Sigmoid colon (tissue), 7 donors: ENCODE measurements around the gene OR51B6. TPM values are rescaled to one million over a fixed set of nuclear protein-coding genes. Genes with fewer than 3 reads are reported as not detected.
"Not testable (repeated sequence)": the region's sequence is repeated elsewhere in the genome, so short reads cannot be mapped to it uniquely, and the experiment has no call there.

ENCODE experiments used
- DNase-seq: peaks from one replicate; pipeline ENCODE4 v3.0.0-alpha.2; 2019
- H3K27ac ChIP-seq, 4 donors: fragments of 200-600 bp; sonication (generic); one replicate each; pipeline ENCODE4 v1.5.1; 2016 to 2019; ENCODE audit warnings: mild to moderate bottlenecking in 1 of 4
- H3K27me3 ChIP-seq, 3 donors: fragments of 200-600 bp; sonication (generic); one replicate each; pipeline ENCODE4 v1.5.1; 2019; ENCODE audit warnings: mild to moderate bottlenecking in 1 of 3
- H3K36me3 ChIP-seq, 4 donors: fragments of 200-600 bp; sonication (generic); one replicate each; pipeline ENCODE4 v1.5.1; 2016 to 2019
- H3K4me1 ChIP-seq, 4 donors: fragments of 200-600 bp; sonication (generic); one replicate each; pipeline ENCODE4 v1.5.1; 2017 to 2019
- H3K4me3 ChIP-seq, 4 donors: fragments of 200-600 bp; sonication (generic); one replicate each; pipeline ENCODE4 v1.5.1; 2017 to 2019; ENCODE audit warnings: mild to moderate bottlenecking in 2 of 4, moderate library complexity in 1 of 4
- H3K9me3 ChIP-seq, 4 donors: fragments of 200-600 bp in 3 of 4; sonication (generic) in 3 of 4; one replicate each; pipeline versions ENCODE4 v1.5.1 to v1.6.1; 2013 to 2019
- EP300 ChIP-seq, 4 donors: sonication (generic); formaldehyde crosslinking; IDR thresholded peaks; one replicate each; pipeline ENCODE4 v1.6.1; 2017; ENCODE audit warnings: antibody characterized with exemption in 4 of 4
- POLR2A ChIP-seq, 2 donors: fragments of 450-650 bp; IDR thresholded peaks; one replicate each; pipeline ENCODE4 v1.6.1; 2016; ENCODE audit warnings: antibody characterized with exemption in 2 of 2, mild to moderate bottlenecking in 2 of 2, moderate library complexity in 2 of 2
- POLR2AphosphoS5 ChIP-seq, 4 donors: sonication (generic); formaldehyde crosslinking; IDR thresholded peaks; one replicate each; pipeline ENCODE4 v1.6.1; 2017; ENCODE audit warnings: antibody characterized with exemption in 4 of 4
- WGBS, 2 donors: extraction: QIAGEN DNeasy Blood & Tissue Kit; methylation state at CpG; one replicate each; pipeline ENCODE4 v1.1.7; 2013; 5-methylcytosine and 5-hydroxymethylcytosine counted together
- intact Hi-C: fragments of 100-400 bp; cut with DNase I; formaldehyde crosslinking; loops from one replicate; pipeline ENCODE4 v1.15.1; 2023
- polyA plus RNA-seq, 3 donors: library from polyadenylated mRNA; stranded (reverse); fragments of 200-250 nt; gene quantifications; one replicate each; pipeline ENCODE4 v1.2.3, GENCODE V29; 2013
- total RNA-seq, 4 donors: library from RNA; depleted of rRNA; stranded (reverse); fragments of >200 nt; gene quantifications; one replicate each; pipeline ENCODE4 v1.1.0, GENCODE V29; 2016
- TF ChIP-seq, protein P1 (sequence below), 4 experiments: fragments of 450-650 bp in 3 of 4; fragments of 200-600 bp in 1 of 4; IDR thresholded peaks; one replicate each; pipeline ENCODE4 v1.5.1; 2016 to 2019; ENCODE audit warnings: antibody characterized with exemption in 4 of 4, mild to moderate bottlenecking in 3 of 4, moderate library complexity in 2 of 4
- donor health status: healthy with polysubstance abuse.
- donor health status: Bipolar disorder and iron deficiency.
- donor health status: healthy.

Gene OR51B6
- total and polyA plus RNA-seq, 7 donors: not detected

DNA sequence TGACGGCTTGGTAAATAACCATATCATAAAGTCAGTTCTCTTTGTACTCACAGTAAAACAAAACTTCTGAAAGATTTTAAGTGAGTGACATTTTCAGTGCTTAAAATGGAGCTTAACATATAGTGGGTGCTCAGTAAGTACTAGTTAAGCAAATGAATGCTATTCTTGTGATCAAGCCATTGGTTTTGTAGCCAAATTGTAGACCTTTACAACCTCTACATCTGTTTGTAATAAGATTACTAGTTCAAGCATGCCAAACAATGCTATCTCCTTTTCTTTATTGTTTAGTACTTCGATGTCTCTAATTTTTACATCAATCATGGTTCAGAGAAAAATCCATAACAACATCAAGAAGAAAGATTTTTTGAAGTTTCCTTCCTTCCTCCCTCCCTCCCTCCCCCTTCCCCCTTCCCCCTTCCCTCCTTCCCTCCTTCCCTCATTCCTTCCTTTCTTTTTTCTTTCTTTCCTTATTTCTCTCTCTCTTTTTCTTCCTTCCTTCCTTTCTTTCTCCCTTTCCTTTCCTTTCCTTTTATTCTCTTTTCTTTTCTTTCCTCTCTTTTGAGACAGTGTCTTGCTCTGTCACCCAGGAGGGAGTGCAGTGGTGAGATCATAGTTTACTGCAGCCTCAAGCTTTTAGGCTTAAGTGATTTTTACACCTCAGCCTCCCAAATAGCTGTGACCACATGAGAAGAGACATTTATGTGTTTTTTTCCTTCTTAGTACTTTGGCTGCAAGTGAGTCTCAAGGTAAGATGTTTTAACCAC is 43.9 kb upstream of the OR51B6 start:
- intact Hi-C loops: no loop called here
- Histone ChIP-seq H3K27ac (no peak overlapping the region), H3K36me3 (no peaks in the 10 kb centered on the region), H3K9me3 (no peaks in the 10 kb centered on the region), H3K4me3 (no peak overlapping the region), H3K4me1 (no peaks in the 10 kb centered on the region), H3K27me3 (no peaks in the 10 kb centered on the region)
- no peak for DNase-seq
- WGBS, 2 donors: 19 to 75% methylated on average over 2 of the region's 2 CpGs
- TF ChIP-seq POLR2AphosphoS5 (IDR thresholded peaks at IDR 0.05) (no peak), EP300 (IDR thresholded peaks at IDR 0.05) (no peak), POLR2A (IDR thresholded peaks at IDR 0.05) (no peak)
- TF ChIP-seq, protein P1, sequence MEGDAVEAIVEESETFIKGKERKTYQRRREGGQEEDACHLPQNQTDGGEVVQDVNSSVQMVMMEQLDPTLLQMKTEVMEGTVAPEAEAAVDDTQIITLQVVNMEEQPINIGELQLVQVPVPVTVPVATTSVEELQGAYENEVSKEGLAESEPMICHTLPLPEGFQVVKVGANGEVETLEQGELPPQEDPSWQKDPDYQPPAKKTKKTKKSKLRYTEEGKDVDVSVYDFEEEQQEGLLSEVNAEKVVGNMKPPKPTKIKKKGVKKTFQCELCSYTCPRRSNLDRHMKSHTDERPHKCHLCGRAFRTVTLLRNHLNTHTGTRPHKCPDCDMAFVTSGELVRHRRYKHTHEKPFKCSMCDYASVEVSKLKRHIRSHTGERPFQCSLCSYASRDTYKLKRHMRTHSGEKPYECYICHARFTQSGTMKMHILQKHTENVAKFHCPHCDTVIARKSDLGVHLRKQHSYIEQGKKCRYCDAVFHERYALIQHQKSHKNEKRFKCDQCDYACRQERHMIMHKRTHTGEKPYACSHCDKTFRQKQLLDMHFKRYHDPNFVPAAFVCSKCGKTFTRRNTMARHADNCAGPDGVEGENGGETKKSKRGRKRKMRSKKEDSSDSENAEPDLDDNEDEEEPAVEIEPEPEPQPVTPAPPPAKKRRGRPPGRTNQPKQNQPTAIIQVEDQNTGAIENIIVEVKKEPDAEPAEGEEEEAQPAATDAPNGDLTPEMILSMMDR (IDR thresholded peaks at IDR 0.05): no peak

DNA sequence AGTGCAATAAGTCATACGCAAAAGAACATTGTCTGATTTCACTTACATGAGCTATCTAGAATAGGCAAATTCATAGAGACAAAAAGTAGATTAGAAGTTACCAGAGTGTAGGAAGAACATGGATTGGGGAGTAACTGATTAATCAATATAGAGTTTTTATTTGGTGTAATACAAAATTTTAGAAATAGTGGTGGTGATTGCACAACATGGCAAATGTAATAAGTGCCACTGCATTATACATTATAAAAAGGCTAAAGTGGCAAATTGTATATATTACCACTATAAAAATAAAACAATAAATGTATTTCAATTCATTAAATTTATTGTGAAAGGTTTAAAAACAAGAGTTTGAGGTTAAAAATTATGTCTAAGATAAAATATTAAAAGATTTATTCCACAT is 40.9 kb upstream of the OR51B6 start:
- no peaks in the 10 kb centered on the region for H3K9me3 ChIP-seq
- H3K4me1 ChIP-seq: no peaks in the 10 kb centered on the region
- no peaks in the 10 kb centered on the region for H3K27me3 ChIP-seq
- H3K4me3 ChIP-seq: no peak overlapping the region
- TF ChIP-seq EP300 (IDR thresholded peaks at IDR 0.05) (no peak), POLR2AphosphoS5 (IDR thresholded peaks at IDR 0.05) (no peak), POLR2A (IDR thresholded peaks at IDR 0.05) (no peak)
- TF ChIP-seq, protein P1 (IDR thresholded peaks at IDR 0.05): no peak
- 95 to 96% methylated on average over 1 of the region's 1 CpG for WGBS, 2 donors
- intact Hi-C loops: no loop called here
- H3K36me3 ChIP-seq: no peaks in the 10 kb centered on the region
- no peak for DNase-seq
- H3K27ac ChIP-seq: no peak overlapping the region

DNA sequence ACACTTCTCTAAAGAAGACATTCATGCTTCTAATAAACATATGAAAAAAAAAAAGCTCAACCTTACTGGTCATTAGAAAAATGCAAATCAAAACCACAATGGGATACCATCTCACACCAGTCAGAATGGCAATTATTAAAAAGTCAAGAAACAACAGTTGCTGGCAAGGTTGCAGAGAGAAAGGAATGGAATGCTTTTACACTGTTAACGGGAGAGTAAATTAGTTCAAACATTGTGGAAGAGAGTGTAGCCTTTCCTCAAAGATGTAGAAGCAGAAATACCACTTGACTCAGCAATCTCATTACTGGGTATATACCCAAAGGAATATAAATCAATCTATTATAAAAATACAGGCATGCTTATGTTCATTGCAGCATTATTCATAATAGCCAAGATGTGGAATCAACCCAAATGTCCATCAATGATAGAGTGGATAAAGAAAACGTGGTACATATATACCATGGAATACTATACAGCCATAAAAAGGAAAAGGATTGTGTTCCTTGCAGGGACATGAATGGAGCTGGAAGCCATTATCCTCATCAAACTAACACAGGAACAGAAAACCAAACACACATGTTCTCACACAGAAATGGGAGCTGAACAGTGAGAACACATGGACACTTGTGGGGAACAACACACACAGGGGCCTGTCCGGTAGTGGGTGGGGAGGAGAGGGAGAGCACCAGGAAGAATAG is 37.8 kb upstream of the OR51B6 start:
- H3K27me3 ChIP-seq, DNase-seq, H3K36me3 ChIP-seq, H3K27ac ChIP-seq, H3K9me3 ChIP-seq, intact Hi-C loops, H3K4me1 ChIP-seq, H3K4me3 ChIP-seq: not testable (repeated sequence)
- 79 to 87% methylated on average over 3 of the region's 3 CpGs for WGBS, 2 donors

GRCh38 chr11:5317292-5317691 is 34.0 kb upstream of the OR51B6 start:
- Histone ChIP-seq H3K4me3 (no peak overlapping the region), H3K9me3 (no peaks in the 10 kb centered on the region), H3K36me3 (no peaks in the 10 kb centered on the region), H3K27me3 (no peaks in the 10 kb centered on the region), H3K4me1 (no peaks in the 10 kb centered on the region), H3K27ac (no peak overlapping the region)
- TF ChIP-seq, protein P1 (IDR thresholded peaks at IDR 0.05): no peak
- TF ChIP-seq EP300 (IDR thresholded peaks at IDR 0.05) (no peak), POLR2AphosphoS5 (IDR thresholded peaks at IDR 0.05) (no peak), POLR2A (IDR thresholded peaks at IDR 0.05) (no peak)
- 41 to 68% methylated on average over 5 of the region's 5 CpGs for WGBS, 2 donors
- no peak for DNase-seq
- intact Hi-C loops: no loop called here

DNA sequence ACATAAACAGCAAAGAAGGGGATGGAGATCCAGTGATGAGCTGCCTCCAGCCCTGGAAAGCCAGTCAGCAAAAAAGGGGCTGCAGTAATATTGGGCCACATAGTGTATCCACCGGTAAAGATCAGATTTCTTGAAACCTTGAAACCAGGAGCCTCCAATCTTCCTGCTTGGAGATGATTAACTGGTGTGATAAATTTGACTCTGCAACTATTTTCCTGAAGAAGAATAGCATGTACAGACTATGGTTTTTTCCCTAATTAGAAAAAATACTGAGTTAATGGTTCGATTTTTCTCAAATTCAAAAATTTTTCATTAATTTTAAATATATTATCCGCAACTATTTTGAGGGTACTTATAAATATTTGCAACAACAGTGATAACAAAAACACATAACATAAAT is 27.1 kb upstream of the OR51B6 start, which contains the start of gene OR51B2:
Gene OR51B2, minus strand, starts transcription at position 101 of the 400 bp plus-strand sequence. Its CDS starts 0 bp downstream, at position 101.
- H3K9me3 ChIP-seq: peaks cover 0 to 2% (median 0%) of the 10 kb centered on the region in 4 donors
- intact Hi-C loops: no loop called here
- DNase-seq: no peak
- H3K4me1 ChIP-seq: no peaks in the 10 kb centered on the region
- WGBS, 2 donors: 63 to 73% methylated on average over 3 of the region's 3 CpGs
- no peaks in the 10 kb centered on the region for H3K27me3 ChIP-seq
- TF ChIP-seq, protein P1 (IDR thresholded peaks at IDR 0.05): no peak
- no peak for TF ChIP-seq POLR2A (IDR thresholded peaks at IDR 0.05)
- no peak for TF ChIP-seq POLR2AphosphoS5 (IDR thresholded peaks at IDR 0.05)
- TF ChIP-seq EP300 (IDR thresholded peaks at IDR 0.05): no peak
- H3K4me3 ChIP-seq: no peak within 1 kb of the TSS
- H3K36me3 ChIP-seq: no peaks in the 10 kb centered on the region
- no peak within 1 kb of the TSS for H3K27ac ChIP-seq
